ENCODE measurements around the gene DCD. TPM values are rescaled to one million over a fixed set of nuclear protein-coding genes. Genes with fewer than 3 reads are reported as not detected.

The DCD gene
- total RNA-seq, 1 donor from 2014 or later: not detected

DNA sequence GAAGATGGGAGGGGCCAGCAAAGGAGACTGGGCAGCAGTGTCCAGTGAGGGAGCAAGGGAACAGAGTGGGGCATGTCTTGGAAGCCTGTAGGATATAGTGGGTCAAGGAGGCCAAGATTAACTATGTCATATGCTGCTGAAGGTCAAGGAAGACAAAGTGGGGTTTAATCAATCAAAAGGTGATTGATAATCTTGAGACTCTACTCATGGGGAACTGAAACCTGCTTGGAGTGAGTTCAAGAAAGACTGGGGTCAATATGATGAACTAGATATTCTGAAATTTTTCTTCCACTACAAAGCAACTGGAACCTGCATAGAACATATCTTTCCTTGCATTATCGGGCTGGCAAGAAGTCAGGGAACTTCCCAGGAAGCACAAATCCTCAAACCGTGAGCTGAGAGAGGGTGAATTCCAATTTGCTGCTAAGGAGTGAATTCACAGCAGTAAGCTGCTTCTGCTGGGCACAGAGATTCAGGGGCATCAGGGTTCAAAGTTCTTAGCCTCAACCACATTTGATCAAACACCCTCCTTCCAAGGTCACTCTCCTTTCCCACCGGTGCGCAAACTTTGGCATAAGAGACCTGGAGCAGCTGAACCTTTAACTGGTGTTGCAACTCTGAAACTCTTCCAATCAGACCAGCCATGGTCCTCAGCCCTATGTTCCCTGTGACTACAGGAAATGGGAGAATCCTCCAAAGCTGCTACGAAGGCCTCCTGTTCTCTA, 40.3 kb upstream of the DCD start:
- Mint-ChIP-seq H3K27ac (no peak overlapping the region), H3K27me3 (peaks cover 35% of the 10 kb centered on the region), H3K36me3 (no peaks in the 10 kb centered on the region), H3K4me3 (no peak overlapping the region), H3K4me1 (ENCODE audit: unreplicated experiment) (peaks cover 7% of the 10 kb centered on the region), H3K9me3 (peaks cover 4% of the 10 kb centered on the region)
- no peak for DNase-seq (ENCODE audit: extremely low spot score, unreplicated experiment)
- TF ChIP-seq, protein P1, sequence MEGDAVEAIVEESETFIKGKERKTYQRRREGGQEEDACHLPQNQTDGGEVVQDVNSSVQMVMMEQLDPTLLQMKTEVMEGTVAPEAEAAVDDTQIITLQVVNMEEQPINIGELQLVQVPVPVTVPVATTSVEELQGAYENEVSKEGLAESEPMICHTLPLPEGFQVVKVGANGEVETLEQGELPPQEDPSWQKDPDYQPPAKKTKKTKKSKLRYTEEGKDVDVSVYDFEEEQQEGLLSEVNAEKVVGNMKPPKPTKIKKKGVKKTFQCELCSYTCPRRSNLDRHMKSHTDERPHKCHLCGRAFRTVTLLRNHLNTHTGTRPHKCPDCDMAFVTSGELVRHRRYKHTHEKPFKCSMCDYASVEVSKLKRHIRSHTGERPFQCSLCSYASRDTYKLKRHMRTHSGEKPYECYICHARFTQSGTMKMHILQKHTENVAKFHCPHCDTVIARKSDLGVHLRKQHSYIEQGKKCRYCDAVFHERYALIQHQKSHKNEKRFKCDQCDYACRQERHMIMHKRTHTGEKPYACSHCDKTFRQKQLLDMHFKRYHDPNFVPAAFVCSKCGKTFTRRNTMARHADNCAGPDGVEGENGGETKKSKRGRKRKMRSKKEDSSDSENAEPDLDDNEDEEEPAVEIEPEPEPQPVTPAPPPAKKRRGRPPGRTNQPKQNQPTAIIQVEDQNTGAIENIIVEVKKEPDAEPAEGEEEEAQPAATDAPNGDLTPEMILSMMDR (conservative IDR thresholded peaks at IDR 0.05): no peak

GRCh38 chr12:54684636-54685630, 36.8 kb upstream of the DCD start:
- peaks cover 61% of the 10 kb centered on the region for H3K27me3 Mint-ChIP-seq
- no peak overlapping the region for H3K4me3 Mint-ChIP-seq
- H3K27ac Mint-ChIP-seq: peak overlapping the region; percentile 46
- H3K9me3 Mint-ChIP-seq: peaks cover 4% of the 10 kb centered on the region
- TF ChIP-seq, protein P1 (conservative IDR thresholded peaks at IDR 0.05): no peak
- H3K4me1 Mint-ChIP-seq (ENCODE audit: unreplicated experiment): peaks cover 11% of the 10 kb centered on the region
- no peaks in the 10 kb centered on the region for H3K36me3 Mint-ChIP-seq
- DNase-seq (ENCODE audit: extremely low spot score, unreplicated experiment): no peak

DNA sequence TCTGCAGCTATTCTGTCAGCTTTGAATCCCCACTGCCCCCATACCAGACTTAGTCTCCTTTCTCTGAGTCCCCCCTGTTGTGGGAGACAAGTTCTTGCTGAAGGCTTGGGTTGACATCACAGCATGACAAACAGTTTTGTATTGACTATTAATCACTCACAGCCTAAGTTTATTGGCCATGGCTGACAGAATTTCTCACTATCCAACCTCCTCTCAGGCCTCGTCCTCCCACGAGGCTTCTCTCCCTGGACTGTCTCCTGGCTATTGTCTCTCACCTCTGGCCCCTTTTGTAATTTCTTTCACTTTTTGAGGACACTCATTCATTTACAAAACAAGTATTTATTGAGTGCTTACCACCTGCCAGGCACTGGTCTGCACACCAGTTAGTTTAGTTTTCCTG, 35.2 kb upstream of the DCD start:
- H3K27me3 Mint-ChIP-seq: peaks cover 69% of the 10 kb centered on the region
- no peak for DNase-seq (ENCODE audit: extremely low spot score, unreplicated experiment)
- no peaks in the 10 kb centered on the region for H3K36me3 Mint-ChIP-seq
- H3K4me1 Mint-ChIP-seq (ENCODE audit: unreplicated experiment): peaks cover 11% of the 10 kb centered on the region
- H3K27ac Mint-ChIP-seq: no peak overlapping the region
- H3K9me3 Mint-ChIP-seq: peaks cover 4% of the 10 kb centered on the region
- TF ChIP-seq, protein P1 (conservative IDR thresholded peaks at IDR 0.05): no peak
- H3K4me3 Mint-ChIP-seq: no peak overlapping the region

GRCh38 chr12:54682674-54683073, 34.5 kb upstream of the DCD start:
- H3K4me3 Mint-ChIP-seq: no peak overlapping the region
- DNase-seq (ENCODE audit: extremely low spot score, unreplicated experiment): no peak
- TF ChIP-seq, protein P1 (conservative IDR thresholded peaks at IDR 0.05): no peak
- no peaks in the 10 kb centered on the region for H3K36me3 Mint-ChIP-seq
- H3K27ac Mint-ChIP-seq: no peak overlapping the region
- H3K4me1 Mint-ChIP-seq (ENCODE audit: unreplicated experiment): peaks cover 11% of the 10 kb centered on the region
- peaks cover 72% of the 10 kb centered on the region for H3K27me3 Mint-ChIP-seq
- peaks cover 4% of the 10 kb centered on the region for H3K9me3 Mint-ChIP-seq

GRCh38 chr12:54680374-54680773, 32.2 kb upstream of the DCD start:
- Mint-ChIP-seq H3K27me3 (peaks cover 72% of the 10 kb centered on the region), H3K4me1 (ENCODE audit: unreplicated experiment) (peaks cover 11% of the 10 kb centered on the region), H3K27ac (no peak overlapping the region), H3K9me3 (no peaks in the 10 kb centered on the region), H3K36me3 (no peaks in the 10 kb centered on the region), H3K4me3 (no peak overlapping the region)
- no peak for DNase-seq (ENCODE audit: extremely low spot score, unreplicated experiment)
- TF ChIP-seq, protein P1 (conservative IDR thresholded peaks at IDR 0.05): peak; percentile 67

Measured in type B pancreatic cell (in vitro differentiated cells).